KG1 (cell line): Measurements from ENCODE around the gene PRDM12.

Experiments
- DNase-seq: peaks from one replicate; lab custom pipeline; 2025; lab: John Stamatoyannopoulos, UW

PRDM12 gene

DNA sequence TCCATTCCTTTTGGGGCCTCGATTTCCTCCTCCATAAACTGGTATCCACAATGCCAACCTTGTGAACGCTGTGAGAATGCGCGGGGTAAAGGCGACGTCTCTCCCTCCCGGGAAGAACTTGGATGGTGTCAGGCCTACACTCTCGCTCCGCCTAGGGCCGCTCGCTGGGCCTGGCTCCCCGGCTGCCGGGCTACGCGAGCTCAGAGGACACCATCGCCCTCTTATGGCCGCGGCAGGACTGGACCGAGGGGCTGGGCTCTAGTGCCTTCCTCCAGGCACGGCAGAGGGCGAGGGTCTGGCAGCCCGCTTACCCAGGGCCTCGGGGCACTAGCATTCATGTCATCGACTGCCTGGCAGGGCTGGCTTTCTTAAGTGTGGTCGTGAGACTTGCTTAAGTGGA is 27.9 kb downstream of the PRDM12 start:
- DNase-seq, result no peak

GRCh38 chr9:130693101-130693425 is 28.7 kb downstream of the PRDM12 start:
- no peak for DNase-seq

GRCh38 chr9:130693426-130694191 is 29.2 kb downstream of the PRDM12 start, which contains the start of gene EXOSC2:
Gene EXOSC2 (plus strand): TSS chr9:130693780. CDS start chr9:130693792, 12 bp downstream.
- peak; percentile 95 for DNase-seq

GRCh38 chr9:130694205-130694604 is 29.8 kb downstream of the PRDM12 start:
- no peak for DNase-seq

GRCh38 chr9:130696139-130696650 is 31.8 kb downstream of the PRDM12 start:
- DNase-seq, result no peak

- DNase-seq, result no peak
Measured at GRCh38 chr9:130696996-130697395, 32.6 kb downstream of the PRDM12 start.

DNA sequence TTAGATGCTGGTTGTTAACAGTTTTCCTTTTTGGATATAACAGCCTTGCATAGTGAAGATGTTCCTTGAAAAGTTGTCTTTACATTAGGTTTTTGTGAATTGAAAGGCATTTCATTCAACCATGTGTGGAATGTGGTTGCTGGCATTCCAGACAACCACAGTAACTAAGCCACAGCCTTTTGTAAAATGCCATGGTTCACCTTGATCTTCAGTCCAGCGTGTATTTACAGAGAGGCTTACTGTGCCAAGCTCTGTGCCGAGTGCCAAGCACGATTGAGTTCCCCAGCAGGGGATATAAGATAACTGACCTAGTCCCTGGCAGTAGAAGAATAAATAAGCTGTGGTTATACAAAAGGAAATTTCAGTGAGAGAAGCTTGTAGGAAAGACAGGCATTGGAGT is 34.1 kb downstream of the PRDM12 start:
- no peak for DNase-seq

GRCh38 chr9:130699047-130699446 is 34.7 kb downstream of the PRDM12 start:
- DNase-seq, result no peak

GRCh38 chr9:130701059-130702022 is 36.9 kb downstream of the PRDM12 start:
- DNase-seq, result peak; percentile 26

GRCh38 chr9:130703501-130703900 is 39.1 kb downstream of the PRDM12 start:
- no peak for DNase-seq

DNA sequence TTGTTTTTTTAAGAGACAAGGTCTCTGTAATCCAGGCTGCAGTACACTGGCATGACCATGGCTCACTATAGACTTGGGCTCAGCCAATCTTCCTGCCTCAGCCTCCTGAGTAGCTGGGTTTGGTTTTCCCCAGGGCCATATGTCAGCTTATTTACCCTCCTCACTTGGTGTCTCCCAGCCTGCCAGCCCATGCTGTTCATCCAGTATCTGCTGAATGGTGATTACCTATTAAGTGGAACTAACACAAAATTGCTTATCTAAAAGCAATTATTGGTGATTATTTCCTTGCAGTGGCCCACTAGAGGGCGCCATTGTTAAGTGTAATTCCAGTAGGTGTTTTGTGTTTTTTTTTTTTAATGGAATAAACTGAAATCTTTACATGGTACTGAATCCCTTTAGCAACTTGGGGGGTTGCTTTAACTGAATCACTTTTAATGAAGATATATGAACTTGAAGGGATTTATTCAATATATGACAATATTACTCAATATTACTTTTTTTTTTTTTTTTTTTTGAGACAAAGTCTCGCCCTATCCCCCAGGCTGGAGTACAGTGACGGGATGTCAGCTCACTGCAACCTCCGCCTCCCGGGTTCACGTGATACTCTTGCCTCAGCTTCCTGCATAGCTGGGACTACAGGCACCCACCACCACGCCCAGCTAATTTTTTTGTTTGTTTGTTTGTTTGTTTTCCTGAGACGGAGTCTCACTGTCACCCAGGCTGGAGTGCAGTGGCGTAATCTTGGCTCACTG is 43.0 kb downstream of the PRDM12 start:
- DNase-seq, result no peak

- DNase-seq, result no peak
Measured at GRCh38 chr9:130710822-130711352, 46.5 kb downstream of the PRDM12 start.

GRCh38 chr9:130711469-130711868 is 47.1 kb downstream of the PRDM12 start:
- DNase-seq, result no peak

- peak; percentile 95 for DNase-seq
Measured at GRCh38 chr9:130712564-130713285, 48.3 kb downstream of the PRDM12 start.

GRCh38 chr9:130713286-130713960 is 49.0 kb downstream of the PRDM12 start:
- DNase-seq, result no peak

DNA sequence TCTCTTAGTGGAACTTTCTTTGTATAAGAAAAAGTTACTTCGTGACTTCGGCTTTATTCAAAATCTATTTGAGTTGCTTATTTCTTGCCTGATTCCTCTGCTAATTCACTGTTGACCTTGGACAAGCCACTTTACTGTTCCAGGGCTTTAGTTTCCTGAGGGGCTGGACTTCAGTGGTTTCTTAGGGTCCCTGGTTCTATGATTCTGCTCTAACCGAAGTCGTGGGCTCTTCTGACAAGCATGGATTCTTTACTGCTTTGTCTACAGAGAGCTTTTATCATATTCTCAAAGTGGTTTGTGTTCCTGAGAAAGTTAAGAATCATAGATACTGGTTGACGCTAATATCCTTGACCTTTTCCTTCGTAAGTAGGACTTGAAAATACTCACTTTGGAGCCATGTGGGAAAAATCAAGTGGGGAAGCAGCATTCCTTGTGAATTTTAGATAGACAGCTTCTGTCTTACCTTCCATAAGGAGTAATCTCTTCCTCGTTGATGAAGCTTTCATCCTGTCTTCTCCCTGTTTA is 50.3 kb downstream of the PRDM12 start:
- no peak for DNase-seq

- no peak for DNase-seq
Measured at GRCh38 chr9:130715270-130715669, 50.9 kb downstream of the PRDM12 start.

DNA sequence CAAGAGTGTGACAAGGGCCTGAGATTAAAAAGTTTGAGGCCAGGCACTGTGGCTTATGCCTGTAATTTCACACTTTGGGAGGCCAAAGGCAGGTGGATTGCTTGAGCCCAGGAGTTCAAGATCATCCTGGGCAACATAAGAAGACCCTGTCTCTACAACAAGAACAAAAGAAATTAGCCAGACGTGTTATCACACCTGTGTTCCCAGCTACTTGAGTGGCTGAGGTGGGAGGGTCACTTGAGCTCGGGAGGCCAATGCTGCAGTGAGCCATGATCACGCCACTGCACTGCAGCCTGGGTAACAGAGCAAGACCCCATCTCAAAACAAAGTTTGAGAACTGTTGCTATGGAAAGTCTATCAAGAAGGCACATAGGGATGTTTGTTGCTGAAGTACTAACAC is 54.2 kb downstream of the PRDM12 start:
- no peak for DNase-seq

DNA sequence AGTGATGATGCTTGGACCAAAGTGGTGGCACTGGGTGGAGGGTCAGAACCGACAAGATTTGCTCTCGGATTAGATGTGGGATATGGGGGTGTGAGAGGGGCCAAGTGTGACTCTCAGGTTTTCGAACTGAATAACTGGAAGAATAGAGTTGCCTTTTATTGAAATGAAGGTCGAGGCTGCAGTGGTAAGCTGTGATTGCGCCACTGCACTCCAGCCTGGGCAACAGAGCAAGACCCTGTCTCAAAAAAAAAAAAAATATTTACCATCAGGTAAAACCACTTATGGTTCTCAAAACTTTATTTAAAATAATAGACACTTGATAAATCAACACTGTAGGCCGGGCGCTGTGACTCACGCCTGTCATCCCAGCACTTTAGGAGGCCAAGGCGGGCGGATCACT is 56.4 kb downstream of the PRDM12 start:
- DNase-seq, result no peak

DNA sequence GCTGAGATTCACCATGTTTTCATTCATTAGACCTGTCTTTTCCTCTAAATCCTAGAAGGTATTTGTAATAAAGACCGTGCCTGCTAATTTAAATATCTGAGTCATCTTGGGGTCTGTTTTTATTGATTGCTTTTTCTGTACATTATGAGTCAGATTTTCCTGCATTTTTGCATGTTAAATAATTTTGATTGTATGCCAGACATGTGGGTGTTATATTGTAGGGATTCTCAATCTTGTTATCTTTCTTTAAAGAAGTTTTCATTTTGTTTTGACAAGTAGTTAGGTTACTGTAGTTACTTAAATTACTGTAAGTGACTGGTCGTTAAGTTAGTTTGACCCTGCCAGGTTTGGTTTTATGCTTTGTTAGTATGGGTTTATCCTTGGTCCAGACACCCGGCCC is 64.3 kb downstream of the PRDM12 start:
- no peak for DNase-seq
